HG03095 (cell line): ENCODE measurements around the gene TEKTIP1.
"Not testable (repeated sequence)": the region's sequence is repeated elsewhere in the genome, so short reads cannot be mapped to it uniquely, and the experiment has no call there.

Experiments used
- ATAC-seq: cut with Tn5 transposase; IDR thresholded peaks from one replicate; pipeline ENCODE4 v1.9.1; 2021; ENCODE audit warnings: moderate library complexity; ENCODE audit not compliant: unreplicated experiment

The TEKTIP1 gene

DNA sequence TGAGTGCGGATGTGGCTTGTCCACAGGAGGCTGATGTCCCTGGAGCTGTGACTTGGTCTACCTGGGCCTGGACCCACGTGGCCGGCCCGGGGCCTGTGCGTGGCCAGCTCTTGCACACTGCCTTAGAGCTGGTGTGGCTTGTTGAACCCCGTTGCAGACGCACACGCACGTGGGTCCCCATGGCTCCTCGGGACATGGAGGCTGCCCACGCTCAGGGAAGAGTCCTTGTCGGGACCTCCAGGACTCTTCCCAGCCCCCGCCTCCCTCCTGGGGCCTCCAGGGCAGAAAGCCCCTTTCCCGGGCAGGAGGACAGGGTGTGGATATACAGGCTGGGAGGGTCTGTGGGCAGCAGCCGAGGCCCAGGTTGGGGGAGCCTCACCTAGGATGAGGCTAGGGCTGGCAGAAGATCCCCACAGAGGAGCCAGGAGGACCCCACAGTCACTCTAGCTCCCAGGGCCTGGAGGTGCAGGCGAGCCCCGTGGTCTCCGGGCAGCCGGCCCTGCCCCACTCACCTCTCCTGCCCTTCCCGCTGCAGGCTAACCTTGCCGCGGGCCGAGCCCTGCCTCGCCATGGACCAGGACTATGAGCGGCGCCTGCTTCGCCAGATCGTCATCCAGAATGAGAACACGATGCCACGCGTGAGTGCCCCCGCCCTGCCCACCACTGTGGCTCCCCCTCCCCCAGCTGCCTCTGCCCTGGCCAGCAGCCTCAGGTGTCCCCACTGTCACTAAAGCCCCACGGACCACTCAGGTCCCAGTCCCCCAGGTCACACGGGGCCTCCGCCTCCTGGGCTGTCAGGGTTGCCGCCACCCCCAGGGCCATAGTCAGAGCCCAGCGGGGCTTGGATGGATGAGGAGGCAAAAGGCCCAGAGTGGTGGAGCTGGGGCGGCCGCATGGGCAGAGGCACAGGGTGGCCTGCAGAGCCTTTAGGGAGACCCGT lies 16.3 kb upstream of the TEKTIP1 start:
- ATAC-seq, result no peak

DNA sequence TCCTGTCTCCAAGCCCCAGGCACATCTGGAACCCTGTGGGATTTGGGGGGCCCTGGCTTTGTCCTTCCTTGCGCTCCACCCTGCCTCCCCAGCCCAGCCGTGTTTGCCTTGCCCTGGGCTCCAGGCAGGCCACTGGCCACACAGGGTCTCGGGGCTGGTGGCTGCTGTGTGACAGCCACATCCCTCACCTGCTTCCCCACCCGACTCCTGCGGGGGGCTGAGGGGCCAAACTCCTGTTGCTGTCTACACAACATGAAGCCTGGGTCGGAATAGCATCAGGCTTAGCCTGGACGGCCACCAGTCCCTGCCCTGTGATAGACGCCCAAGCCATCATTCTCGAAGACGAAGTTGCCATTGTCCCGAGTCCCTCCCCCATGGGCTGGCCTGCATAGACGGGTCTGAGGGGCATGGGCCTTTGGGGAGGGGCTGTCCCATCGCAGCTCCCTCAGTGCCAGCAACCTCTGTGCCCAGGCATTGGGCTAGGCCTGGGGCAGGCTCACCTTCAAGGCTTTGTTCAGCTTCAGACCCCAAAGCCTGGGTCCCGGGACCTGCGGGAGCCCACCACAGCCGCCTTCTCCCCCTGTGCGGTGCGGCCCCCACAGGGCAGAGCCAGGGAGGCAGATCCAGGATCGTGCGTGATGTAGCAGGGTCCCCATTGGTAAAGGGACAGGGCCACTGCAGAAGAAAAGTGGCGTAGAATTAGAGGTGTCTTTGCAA lies 15.5 kb upstream of the TEKTIP1 start:
- no peak for ATAC-seq

DNA sequence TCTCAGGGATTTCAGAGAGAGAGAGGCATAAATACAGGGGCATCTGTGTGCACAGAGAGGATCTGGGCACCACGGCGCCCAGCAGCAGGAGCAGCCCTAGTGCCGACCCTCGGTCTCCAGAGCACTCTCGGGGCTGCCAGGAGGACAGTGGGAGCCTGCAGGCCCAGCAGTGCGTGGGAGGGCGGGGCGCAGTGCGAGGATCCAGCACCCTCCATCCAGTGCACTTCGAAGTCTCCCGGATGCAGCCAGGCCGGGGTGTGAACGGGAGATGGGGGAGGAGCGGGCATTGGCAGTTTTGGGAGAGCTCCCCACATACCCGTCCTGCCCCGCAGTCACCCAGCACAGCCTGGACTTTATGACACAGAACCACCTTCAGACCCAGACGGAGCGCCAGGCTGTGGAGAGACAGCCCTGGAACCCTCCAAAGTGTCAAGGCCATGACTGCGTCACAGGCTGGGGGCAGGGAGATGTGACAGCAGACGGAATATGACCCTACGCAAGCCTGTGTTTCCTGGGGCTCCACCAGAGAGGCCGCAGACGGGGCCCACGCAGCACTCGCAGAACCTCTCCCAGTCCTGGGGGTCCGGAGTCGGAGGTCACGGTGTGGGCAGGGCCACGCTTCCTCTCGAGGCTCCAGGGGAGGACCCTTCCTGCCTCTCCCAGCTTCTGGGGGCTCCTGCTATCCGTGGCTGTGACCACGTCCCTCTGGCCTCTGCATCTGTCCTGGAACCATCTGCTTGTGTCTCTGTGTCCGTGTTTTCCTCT lies 14.7 kb upstream of the TEKTIP1 start:
- no peak for ATAC-seq

DNA sequence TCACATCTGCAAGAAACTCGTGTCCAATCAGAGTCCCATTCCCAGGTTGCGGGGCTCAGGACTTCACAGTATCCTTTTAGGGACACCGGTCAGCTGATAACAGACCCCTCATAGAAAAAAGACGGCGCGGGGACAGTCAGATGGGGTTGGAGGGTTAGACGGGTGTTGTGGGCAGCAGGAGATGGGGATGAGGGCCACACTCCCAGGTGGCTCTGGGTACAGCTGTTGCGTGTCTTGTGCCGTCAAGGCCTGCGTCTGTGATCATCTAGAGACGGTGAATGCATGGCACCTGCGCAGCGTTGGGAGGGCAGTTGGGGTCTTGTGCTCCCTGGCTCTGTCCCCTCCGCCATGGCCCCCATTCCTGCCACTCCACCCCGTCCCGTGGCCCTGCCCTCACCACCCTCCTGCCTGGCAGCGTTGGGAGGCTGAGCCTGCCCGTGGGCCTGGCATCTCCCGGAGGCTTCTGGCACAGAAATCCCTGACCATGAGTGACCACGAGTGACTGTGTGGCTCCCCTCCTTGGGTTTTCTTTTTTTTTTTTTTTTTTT lies 14.0 kb upstream of the TEKTIP1 start:
- ATAC-seq, result no peak

DNA sequence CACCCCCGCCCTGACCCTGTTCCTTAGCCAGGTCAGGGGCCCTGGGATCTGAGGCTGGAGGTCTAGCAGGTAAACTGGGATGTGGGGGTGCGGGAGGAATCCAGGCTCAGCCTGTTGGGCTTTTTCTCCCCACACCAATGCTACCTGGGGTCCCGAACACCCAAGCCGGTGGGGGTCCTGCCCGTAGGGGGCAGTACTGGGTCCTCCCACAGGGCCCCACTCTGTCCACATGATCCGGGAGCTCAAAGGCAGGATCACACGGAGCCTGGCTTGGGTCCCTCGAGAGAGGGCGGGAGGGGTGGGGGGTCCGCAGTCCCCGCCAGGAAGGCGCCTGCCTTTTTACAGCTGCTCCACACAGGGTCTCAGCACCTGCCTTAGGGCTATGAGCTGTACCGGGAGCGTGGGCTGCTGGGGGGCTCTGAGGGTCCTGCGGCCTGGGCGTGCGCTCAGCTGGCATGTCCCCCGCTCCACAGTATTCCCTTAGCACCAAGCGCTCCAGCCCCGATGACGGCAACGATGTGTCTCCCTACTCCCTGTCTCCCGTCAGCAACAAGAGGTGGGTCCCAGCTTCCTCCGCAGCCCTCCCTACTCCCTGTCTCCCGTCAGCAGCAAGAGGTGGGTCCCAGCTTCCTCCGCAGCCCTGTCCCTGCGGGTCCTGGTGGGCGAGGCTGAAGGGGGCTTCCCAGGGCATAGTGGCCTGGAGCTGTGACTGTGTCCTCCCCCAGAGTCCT lies 12.3 kb upstream of the TEKTIP1 start:
- no peak for ATAC-seq

DNA sequence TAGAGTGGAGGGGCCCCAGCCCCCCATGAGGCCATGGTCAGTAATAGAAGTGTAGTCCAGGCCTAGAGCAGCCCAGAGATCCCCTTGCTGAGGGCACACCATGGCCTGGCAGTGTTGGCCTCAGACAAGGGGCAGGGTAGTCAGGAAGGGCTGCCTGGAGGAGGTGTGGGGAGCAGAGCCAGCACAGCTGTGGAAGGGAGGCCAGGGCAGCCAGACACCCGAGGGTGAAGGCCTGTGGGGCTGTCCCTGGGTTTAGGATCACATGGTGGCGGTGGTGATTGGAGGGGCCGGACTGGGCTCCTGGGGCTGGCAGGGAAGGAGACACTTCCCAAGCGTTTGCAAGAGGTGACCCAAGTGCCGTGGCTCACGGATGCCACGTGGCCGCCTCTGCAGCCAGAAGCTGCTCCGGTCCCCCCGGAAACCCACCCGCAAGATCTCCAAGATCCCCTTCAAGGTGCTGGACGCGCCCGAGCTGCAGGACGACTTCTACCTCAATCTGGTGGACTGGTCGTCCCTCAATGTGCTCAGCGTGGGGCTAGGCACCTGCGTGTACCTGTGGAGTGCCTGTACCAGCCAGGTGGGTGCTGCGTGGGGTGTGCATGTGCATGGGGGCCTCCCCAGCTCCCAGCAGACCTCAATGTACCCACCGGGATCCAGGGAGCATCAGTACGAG lies 11.6 kb upstream of the TEKTIP1 start:
- no peak for ATAC-seq

DNA sequence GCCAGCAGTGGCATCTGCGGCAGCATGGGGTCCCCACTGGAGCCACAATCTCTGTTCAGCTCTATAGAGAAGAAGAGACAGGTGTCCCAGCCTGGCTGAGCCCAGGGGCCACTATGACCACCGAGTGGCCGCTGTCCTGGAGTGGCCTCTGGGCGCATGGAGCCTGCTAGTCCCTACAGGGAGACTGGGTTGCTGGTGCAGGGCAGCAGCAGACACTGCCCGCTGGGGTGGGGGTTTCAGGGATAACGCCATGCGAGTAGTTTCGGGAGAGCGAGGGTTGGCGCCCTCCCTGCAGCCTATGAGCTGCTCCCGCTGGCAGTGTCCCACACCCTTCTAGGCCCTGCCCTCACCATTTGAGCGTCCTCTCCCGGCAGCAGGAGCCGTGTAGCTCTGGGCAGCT lies 10.9 kb upstream of the TEKTIP1 start:
- no peak for ATAC-seq

DNA sequence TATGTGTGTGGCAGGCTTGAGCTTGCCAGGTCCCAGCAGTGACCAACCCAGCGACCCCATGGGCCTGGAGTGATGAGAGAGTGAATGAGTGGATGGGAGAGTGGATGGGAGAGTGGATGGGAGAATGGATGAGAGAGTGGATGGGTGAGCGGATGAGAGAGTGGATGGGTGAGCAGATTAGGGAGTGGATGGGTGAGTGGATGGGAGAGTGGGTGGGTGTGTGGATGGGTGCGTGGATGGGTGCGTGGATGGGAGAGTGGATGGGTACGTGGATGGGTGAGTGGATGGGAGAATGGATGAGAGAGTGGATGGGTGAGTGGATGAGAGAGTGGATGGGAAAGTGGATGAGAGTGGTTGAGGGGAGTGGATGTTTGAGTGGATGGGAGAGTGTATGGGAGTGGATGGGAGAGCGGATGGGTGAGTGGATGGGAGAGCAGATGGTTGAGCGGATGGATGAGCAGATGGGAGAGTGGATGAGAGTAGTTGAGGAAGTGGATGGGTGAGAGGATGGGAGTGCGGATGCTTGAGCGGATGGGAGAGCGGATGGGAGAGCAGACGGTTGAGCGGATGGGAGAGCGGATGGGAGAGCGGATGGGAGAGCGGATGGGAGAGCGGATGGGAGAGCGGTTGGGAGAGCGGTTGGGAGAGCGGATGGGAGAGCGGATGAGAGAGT lies 10.3 kb upstream of the TEKTIP1 start:
- ATAC-seq, result no peak

DNA sequence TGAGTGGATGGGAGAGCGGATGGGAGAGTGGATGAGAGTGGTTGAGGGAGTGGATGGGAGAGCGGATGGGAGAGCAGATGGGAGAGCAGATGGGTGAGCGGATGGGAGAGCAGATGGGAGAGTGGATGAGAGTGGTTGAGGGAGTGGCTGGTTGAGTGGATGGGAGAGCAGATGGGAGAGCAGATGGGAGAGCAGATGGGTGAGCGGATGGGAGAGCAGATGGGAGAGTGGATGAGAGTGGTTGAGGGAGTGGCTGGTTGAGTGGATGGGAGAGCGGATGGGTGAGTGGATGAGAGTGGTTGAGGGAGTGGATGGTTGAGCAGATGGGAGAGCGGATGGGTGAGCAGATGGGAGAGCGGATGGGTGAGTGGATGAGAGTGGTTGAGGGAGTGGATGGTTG lies 9.7 kb upstream of the TEKTIP1 start:
- ATAC-seq, result not testable (repeated sequence)

DNA sequence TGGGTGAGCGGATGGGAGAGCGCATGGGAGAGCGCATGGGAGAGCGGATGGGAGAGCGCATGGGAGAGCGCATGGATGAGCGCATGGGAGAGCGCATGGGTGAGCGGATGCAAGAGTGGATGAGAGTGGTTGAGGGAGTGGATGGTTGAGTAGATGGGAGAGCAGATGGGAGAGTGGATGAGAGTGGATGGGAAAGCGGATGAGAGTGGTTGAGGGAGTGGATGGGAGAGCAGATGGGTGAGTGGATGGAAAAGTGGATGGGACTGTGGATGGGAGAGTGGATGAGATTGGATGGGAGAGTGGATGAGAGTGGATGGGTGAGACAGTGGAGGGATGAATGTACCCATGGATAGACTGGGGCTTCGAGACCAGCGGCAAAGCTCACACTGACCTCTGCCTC lies 8.6 kb upstream of the TEKTIP1 start:
- no peak for ATAC-seq

DNA sequence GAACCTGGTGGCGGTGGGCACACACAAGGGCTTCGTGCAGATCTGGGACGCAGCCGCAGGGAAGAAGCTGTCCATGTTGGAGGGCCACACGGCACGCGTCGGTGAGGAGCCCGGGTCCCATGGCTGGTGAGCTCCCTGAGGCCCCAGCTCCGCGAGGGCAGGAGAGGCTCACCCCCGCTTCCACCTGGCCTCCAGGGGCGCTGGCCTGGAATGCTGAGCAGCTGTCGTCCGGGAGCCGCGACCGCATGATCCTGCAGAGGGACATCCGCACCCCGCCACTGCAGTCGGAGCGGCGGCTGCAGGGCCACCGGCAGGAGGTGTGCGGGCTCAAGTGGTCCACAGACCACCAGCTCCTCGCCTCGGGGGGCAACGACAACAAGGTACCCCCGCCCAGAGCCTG lies 7.3 kb upstream of the TEKTIP1 start:
- ATAC-seq, result no peak

DNA sequence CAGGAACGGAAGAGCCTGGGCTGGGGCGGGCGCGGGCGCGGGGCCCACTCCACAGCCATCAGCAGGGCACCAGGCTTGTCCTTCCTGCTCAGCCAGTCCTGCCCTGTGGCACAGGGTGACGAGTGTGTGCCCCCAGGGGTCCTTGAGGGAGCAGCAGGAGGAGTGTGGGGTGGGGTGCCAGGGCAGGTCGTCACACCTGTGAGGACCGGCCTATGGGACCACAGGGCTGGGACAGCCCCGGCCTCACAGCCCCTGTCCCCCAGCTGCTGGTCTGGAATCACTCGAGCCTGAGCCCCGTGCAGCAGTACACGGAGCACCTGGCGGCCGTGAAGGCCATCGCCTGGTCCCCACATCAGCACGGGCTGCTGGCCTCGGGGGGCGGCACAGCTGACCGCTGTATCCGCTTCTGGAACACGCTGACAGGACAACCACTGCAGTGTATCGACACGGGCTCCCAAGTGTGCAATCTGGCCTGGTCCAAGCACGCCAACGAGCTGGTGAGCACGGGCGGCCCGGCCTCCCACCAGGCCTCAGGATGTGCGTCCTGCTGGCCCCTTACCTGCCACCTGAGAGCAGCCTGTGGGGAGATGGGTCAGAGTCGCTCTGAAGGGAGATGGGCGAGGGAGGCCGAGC lies 6.7 kb upstream of the TEKTIP1 start:
- no peak for ATAC-seq

DNA sequence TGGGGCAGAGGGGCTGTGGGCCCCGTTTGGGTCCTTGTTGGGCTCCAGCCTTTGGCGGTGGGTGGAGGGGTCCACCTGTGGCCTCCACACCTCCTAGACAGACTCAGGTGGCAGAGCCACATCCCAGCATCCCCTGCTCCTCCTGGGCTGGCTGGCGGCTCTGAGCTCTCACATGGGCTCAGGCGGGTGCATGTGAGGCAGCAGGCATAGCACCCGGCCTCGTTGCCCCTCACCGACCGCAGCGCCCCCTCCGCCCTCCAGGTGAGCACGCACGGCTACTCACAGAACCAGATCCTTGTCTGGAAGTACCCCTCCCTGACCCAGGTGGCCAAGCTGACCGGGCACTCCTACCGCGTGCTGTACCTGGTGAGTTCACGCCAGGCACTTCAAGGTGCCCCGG lies 5.9 kb upstream of the TEKTIP1 start:
- no peak for ATAC-seq

DNA sequence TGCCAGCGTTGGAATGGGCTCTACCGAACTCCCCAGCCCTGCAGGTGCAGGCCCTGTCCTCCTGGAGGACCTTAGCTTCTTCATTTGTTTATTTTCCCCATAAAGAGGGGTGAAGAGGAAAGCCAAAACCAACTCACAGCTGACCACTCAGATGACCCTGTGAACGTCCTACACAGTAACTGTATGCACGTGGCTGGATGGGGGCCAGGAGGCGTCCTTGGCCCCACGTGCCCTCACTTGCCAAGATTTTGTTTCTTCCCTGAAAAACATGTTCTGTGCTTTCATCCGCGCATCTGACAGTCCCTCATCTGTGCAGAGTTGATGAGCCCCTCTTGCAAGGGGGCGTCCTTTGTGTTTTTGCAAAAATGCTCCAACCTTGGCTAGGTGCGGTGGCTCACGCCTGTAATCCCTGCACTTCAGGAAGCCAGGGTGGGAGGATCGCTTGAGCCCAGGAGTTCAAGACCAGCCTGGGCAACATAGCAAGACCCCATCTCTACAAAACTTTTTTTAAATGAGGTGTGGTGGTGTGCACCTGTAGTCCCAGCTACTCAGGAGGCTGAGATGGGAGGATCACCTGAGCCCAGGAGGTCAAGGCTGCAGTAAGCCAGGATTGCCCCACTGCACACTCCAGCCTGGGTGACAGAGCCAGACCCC lies 5.3 kb upstream of the TEKTIP1 start:
- no peak for ATAC-seq

DNA sequence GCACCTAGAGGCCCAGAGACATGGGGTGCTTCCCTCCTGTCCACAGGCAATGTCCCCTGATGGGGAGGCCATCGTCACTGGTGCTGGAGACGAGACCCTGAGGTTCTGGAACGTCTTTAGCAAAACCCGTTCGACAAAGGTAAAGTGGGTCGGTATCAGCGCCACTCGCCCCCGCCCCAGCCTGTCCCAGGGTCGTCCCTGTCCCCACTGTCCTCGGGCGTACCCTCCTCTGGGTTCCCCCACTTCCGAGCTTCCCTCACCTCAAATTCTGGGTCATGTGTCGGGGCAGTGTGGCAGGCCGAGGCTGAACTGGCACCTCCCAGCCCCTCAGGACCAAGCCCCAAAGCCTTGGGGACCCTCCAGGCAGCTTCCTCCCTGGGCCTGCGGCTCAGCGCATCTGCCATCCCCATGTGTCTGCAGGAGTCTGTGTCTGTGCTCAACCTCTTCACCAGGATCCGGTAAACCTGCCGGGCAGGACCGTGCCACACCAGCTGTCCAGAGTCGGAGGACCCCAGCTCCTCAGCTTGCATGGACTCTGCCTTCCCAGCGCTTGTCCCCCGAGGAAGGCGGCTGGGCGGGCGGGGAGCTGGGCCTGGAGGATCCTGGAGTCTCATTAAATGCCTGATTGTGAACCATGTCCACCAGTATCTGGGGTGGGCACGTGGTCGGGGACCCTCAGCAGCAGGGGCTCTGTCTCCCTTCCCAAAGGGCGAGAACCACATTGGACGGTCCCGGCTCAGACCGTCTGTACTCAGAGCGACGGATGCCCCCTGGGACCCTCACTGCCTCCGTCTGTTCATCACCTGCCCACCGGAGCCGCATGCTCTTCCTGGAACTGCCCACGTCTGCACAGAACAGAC lies 4.4 kb upstream of the TEKTIP1 start:
- ATAC-seq, result no peak

DNA sequence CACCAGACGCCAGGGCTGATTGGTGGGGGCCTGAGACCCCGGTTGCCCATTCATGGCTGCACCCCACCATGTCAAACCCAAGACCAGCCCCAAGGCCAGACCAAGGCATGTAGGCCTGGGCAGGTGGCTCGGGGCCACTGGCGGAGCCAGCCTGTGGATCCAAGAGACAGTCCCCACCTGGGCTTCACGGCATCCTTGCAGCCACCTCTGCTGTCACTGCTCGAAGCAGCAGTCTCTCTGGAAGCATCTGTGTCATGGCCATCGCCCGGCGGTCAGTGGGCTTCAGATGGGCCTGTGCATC lies 3.8 kb upstream of the TEKTIP1 start:
- ATAC-seq, result no peak

DNA sequence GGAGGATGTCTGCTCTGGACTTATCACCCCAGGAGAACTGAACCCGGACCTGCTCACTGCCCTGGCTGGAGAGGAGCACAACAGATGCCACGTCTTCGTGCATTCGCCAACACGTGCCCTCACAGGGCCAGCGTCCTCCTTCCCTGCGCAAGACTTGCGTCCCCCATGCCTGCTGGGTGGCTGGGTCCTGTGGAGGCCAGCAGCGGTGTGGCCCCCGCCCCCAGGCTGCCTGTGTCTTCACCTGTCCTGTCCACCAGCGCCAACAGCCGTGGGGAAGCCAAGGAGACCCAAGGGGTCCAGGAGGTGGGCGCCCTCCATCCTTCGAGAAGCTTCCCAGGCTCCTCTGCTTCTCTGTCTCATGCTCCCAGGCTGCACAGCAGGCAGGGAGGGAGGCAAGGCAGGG lies 3.4 kb upstream of the TEKTIP1 start:
- ATAC-seq, result no peak

DNA sequence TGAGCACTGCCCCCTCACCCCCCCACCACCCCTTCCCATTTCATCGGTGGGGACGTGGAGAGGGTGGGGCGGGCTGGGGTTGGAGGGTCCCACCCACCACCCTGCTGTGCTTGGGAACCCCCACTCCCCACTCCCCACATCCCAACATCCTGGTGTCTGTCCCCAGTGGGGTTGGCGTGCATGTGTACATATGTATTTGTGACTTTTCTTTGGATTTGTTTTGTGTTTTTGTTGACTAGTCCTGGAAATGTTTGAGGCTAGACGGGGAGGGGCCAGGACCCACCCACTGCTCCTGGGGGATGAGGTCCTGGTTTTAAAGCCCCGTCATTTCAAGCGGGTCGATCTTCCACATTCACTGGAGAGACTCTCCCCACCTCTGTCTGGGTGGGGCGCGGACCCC lies 3.0 kb upstream of the TEKTIP1 start:
- ATAC-seq, result no peak
